Vagina (tissue), 2 donors: ENCODE results near the gene DEFB126. TPM values are rescaled to one million over a fixed set of nuclear protein-coding genes. Genes with fewer than 3 reads are reported as not detected.
"Not testable (repeated sequence)": the region's sequence is repeated elsewhere in the genome, so short reads cannot be mapped to it uniquely, and the experiment has no call there.

Experiments
- DNase-seq, 2 donors: peaks; one replicate each; pipeline ENCODE4 v3.0.0-alpha.2; 2017; ENCODE audit errors: extremely low spot score in 2 of 2
- H3K27ac ChIP-seq: fragments of 200-600 bp; sonication (generic); one replicate; pipeline ENCODE4 v1.5.1; 2019
- H3K27me3 ChIP-seq: fragments of 200-600 bp; sonication (generic); one replicate; pipeline ENCODE4 v1.5.1; 2019
- H3K36me3 ChIP-seq, 2 donors: fragments of 200-600 bp; sonication (generic); one replicate each; pipeline ENCODE4 v1.5.1; 2017 to 2019
- H3K4me1 ChIP-seq: fragments of 200-600 bp; sonication (generic); one replicate; pipeline ENCODE4 v1.5.1; 2019
- H3K4me3 ChIP-seq, 2 donors: fragments of 200-600 bp; sonication (generic); 1 replicate in 1 of 2; 2 replicates in 1 of 2; pipeline ENCODE4 v1.5.1; 2016 to 2019
- H3K9me3 ChIP-seq: fragments of 200-600 bp; sonication (generic); one replicate; pipeline ENCODE4 v1.5.1; 2019
- POLR2A ChIP-seq, 2 donors: fragments of 450-650 bp; IDR thresholded peaks; one replicate each; pipeline ENCODE4 v1.6.1; 2017; ENCODE audit warnings: antibody characterized with exemption in 2 of 2, mild to moderate bottlenecking in 2 of 2, moderate library complexity in 2 of 2
- POLR2AphosphoS5 ChIP-seq, 2 donors: sonication (generic); formaldehyde crosslinking; IDR thresholded peaks; one replicate each; pipeline ENCODE4 v1.9.0; 2017; ENCODE audit warnings: antibody characterized with exemption in 2 of 2, mild to moderate bottlenecking in 2 of 2, low read depth in 1 of 2; ENCODE audit not compliant: insufficient read depth in 1 of 2
- intact Hi-C: fragments of 100-400 bp; cut with DNase I; formaldehyde crosslinking; loops from one replicate; pipeline ENCODE4 v1.15.1; 2023
- total RNA-seq: library from RNA; depleted of rRNA; stranded (reverse); fragments of >200 nt; gene quantifications from one replicate; pipeline ENCODE4 v1.2.3, GENCODE V29; 2016
- TF ChIP-seq, protein P1 (sequence below), 3 experiments: fragments of 450-650 bp in 2 of 3; fragments of 200-600 bp in 1 of 3; sonication (generic) in 1 of 3; IDR thresholded peaks; one replicate each; pipeline ENCODE4 v1.5.1; 2017 to 2019; ENCODE audit warnings: antibody characterized with exemption in 3 of 3, mild to moderate bottlenecking in 2 of 3, moderate library complexity in 2 of 3

DEFB126 gene, protein sequence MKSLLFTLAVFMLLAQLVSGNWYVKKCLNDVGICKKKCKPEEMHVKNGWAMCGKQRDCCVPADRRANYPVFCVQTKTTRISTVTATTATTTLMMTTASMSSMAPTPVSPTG
- total RNA-seq, result not detected

DNA sequence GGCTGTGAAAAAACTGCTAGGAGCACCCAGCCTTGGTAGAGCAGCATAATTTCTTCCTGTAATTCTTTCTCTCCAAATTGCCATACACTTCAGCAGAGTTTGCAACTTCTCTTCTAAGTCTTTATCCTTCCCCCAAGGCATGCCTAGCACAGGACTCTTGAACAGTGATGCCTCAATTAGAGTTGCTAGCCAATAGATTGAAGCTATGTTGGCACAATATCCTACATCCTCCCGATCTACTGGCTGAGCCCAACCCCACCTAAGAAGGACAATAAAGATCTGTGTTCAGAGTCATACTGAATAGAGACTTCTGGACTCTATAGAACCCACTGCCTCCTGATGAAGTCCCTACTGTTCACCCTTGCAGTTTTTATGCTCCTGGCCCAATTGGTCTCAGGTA lies at the start of gene DEFB126:
Gene DEFB126, plus strand, starts transcription at position 301 of the 400 bp plus-strand sequence. Its CDS starts 39 bp downstream, at position 340.
- TF ChIP-seq POLR2AphosphoS5 (IDR thresholded peaks at IDR 0.05; ENCODE audit: insufficient read depth in 1 of 2, low read depth in 1 of 2), result no peak
- no peaks in the 10 kb centered on the region for H3K27me3 ChIP-seq
- H3K27ac ChIP-seq, result no peak within 1 kb of the TSS
- DNase-seq, result no peak
- no peaks in the 10 kb centered on the region for H3K9me3 ChIP-seq
- H3K36me3 ChIP-seq, result no peaks in the 10 kb centered on the region
- H3K4me3 ChIP-seq, result no peak within 1 kb of the TSS
- no peaks in the 10 kb centered on the region for H3K4me1 ChIP-seq
- intact Hi-C loops, result no loop called here

DNA sequence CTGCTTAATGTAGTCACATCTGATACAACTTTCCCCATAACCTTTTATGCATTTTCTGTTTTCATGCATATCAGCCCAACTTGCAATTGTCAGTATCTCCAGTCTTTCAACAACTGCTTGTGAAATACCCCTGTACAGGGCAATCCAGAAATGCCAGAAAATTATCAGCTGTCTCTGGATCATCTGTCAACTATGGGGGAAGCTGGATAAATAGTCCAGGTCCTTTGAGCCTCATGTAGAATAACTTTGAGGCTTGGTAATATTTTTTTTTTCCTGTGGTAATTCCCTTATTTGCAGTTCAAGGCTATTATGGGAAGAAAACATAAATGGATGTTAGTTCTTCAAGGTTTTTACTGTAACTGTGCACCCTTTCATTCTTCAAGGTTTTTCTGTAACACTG lies 48.7 kb upstream of the DEFB126 start:
- TF ChIP-seq, protein P1, sequence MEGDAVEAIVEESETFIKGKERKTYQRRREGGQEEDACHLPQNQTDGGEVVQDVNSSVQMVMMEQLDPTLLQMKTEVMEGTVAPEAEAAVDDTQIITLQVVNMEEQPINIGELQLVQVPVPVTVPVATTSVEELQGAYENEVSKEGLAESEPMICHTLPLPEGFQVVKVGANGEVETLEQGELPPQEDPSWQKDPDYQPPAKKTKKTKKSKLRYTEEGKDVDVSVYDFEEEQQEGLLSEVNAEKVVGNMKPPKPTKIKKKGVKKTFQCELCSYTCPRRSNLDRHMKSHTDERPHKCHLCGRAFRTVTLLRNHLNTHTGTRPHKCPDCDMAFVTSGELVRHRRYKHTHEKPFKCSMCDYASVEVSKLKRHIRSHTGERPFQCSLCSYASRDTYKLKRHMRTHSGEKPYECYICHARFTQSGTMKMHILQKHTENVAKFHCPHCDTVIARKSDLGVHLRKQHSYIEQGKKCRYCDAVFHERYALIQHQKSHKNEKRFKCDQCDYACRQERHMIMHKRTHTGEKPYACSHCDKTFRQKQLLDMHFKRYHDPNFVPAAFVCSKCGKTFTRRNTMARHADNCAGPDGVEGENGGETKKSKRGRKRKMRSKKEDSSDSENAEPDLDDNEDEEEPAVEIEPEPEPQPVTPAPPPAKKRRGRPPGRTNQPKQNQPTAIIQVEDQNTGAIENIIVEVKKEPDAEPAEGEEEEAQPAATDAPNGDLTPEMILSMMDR (IDR thresholded peaks at IDR 0.05), result no peak
- no peak for TF ChIP-seq POLR2AphosphoS5 (IDR thresholded peaks at IDR 0.05; ENCODE audit: insufficient read depth in 1 of 2, low read depth in 1 of 2)
- TF ChIP-seq POLR2A (IDR thresholded peaks at IDR 0.05), result no peak
- DNase-seq, result no peak
- no peak overlapping the region for H3K27ac ChIP-seq
- no peaks in the 10 kb centered on the region for H3K9me3 ChIP-seq
- intact Hi-C loops, result no loop called here
- H3K4me3 ChIP-seq, result no peak overlapping the region
- H3K4me1 ChIP-seq, result no peaks in the 10 kb centered on the region
- H3K27me3 ChIP-seq, result no peaks in the 10 kb centered on the region
- no peaks in the 10 kb centered on the region for H3K36me3 ChIP-seq

DNA sequence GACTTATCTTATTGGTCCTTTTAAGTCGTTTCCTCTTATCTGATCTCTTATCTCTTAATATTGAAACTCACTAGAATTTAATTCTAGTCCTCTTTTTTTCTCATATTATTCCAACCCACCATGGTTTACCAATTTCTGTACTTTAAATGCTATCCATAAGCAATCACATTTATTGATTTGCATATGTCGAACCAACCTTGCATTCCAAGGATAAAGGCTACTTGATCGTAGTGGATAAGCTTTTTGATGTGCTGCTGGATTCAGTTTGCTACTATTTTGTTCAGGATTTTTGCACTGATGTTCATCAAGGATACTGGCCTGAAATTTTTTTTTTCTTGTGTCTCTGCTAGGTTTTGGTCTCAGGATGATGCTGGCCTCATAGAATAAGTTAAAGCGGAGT lies 47.2 kb upstream of the DEFB126 start:
- Histone ChIP-seq H3K4me1 (no peaks in the 10 kb centered on the region), H3K36me3 (no peaks in the 10 kb centered on the region), H3K27ac (no peak overlapping the region), H3K4me3 (no peak overlapping the region), H3K27me3 (no peaks in the 10 kb centered on the region), H3K9me3 (no peaks in the 10 kb centered on the region)
- intact Hi-C loops, result no loop called here
- no peak for DNase-seq
- TF ChIP-seq POLR2A (IDR thresholded peaks at IDR 0.05) (no peak), POLR2AphosphoS5 (IDR thresholded peaks at IDR 0.05; ENCODE audit: insufficient read depth in 1 of 2, low read depth in 1 of 2) (no peak)
- TF ChIP-seq, protein P1 (IDR thresholded peaks at IDR 0.05), result no peak

DNA sequence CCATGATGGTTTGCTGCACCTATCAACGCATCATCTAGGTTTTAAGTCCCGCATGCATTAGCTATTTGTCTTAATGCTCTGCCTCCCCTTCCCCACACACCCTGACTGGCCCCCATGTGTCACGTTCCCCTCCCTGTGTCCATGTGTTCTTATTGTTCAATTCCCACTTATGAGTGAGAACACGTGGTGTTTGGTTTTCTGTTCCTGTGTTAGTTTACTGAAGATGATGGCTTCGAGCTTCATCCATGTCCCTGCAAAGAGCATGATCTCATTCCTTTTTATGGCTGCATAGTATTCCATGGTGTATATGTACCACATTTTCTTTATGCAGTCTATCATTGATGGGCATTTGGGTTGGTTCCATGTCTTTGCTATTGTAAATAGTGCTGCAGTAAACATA lies 44.7 kb upstream of the DEFB126 start:
- H3K36me3 ChIP-seq, H3K9me3 ChIP-seq, H3K27me3 ChIP-seq, DNase-seq, intact Hi-C loops, H3K4me3 ChIP-seq, H3K4me1 ChIP-seq, H3K27ac ChIP-seq: not testable (repeated sequence)

DNA sequence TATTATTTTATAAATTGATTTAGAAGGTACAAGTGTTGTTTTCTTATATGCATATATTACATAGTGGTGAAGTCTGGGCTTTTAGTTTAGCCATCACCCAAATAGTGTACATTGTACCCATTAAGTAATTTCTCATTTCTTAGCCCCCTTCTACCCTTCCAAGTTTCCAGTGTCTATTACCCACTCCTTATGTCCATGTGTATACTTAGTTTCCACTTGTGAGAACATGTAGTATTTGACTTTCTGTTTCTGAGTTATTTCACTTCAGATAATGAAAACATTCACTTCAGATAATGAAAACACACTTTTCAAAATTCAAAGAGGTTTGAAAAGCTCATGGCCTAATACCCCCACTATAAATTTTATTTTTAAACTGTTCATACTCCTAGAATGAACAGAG lies 40.4 kb upstream of the DEFB126 start:
- H3K4me1 ChIP-seq, result no peaks in the 10 kb centered on the region
- intact Hi-C loops, result no loop called here

DNA sequence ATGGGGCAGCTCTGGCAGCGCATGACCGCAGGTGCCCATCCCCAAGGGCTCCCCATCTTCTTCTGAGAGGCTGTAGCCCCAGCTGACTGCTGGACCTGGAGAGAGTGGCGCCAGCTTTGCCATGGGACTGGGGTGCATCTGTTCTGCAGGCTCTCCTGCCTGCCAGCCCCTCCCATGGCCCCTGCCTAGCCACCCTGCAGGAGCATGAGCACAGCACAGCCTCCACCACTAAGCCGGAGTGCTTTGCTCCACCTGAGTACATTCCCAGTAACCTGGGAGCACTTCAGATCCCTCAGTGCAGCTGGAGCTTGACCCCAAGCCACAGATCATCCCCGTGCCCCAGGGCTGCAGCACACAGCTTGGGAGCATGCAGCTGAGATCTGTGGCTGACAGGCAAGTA lies 38.9 kb upstream of the DEFB126 start:
- H3K36me3 ChIP-seq, result no peaks in the 10 kb centered on the region
- H3K9me3 ChIP-seq, result no peaks in the 10 kb centered on the region
- no peaks in the 10 kb centered on the region for H3K27me3 ChIP-seq
- TF ChIP-seq, protein P1 (IDR thresholded peaks at IDR 0.05), result no peak
- TF ChIP-seq POLR2A (IDR thresholded peaks at IDR 0.05) (no peak), POLR2AphosphoS5 (IDR thresholded peaks at IDR 0.05; ENCODE audit: insufficient read depth in 1 of 2, low read depth in 1 of 2) (no peak)
- no peak for DNase-seq
- no peak overlapping the region for H3K4me3 ChIP-seq
- no peak overlapping the region for H3K27ac ChIP-seq
- intact Hi-C loops, result no loop called here
- H3K4me1 ChIP-seq, result no peaks in the 10 kb centered on the region

More for the DNA sequence above, 40.4 kb upstream of the DEFB126 start:
- Histone ChIP-seq H3K27ac (no peak overlapping the region), H3K4me3 (no peak overlapping the region), H3K27me3 (no peaks in the 10 kb centered on the region), H3K36me3 (no peaks in the 10 kb centered on the region), H3K9me3 (no peaks in the 10 kb centered on the region)
- TF ChIP-seq POLR2AphosphoS5 (IDR thresholded peaks at IDR 0.05; ENCODE audit: insufficient read depth in 1 of 2, low read depth in 1 of 2), result no peak
- TF ChIP-seq, protein P1 (IDR thresholded peaks at IDR 0.05), result no peak
- TF ChIP-seq POLR2A (IDR thresholded peaks at IDR 0.05), result no peak
- no peak for DNase-seq
